ENCODE measurements around the gene ARHGAP22.

GRCh38 chr10:48493083-48493871 lies 111.6 kb downstream of the ARHGAP22 start:
- no peak for TF ChIP-seq CTCF (IDR thresholded peaks at IDR 0.05)
- TF ChIP-seq ZFX (IDR thresholded peaks at IDR 0.05; ENCODE audit: borderline replicate concordance), result no peak
